ENCODE results near the gene CELSR1.

The CELSR1 gene

GRCh38 chr22:46422896-46423295 is 114.5 kb downstream of the CELSR1 start:
- no peak overlapping the region for H3K9ac ChIP-seq (ENCODE audit: low read length)
- no peak overlapping the region for H3K4me3 ChIP-seq (ENCODE audit: low read length)
- no peak overlapping the region for H2AFZ ChIP-seq (ENCODE audit: low read length)
- H3K9me3 ChIP-seq (replicated peaks; ENCODE audit: insufficient read depth, low read length): no peaks in the 10 kb centered on the region
- DNase-seq: no peak
- H3K9me2 ChIP-seq (replicated peaks; ENCODE audit: insufficient read depth, low read length): no peaks in the 10 kb centered on the region
- H3K79me2 ChIP-seq (ENCODE audit: low read length): no peaks in the 10 kb centered on the region
- H3K4me1 ChIP-seq (ENCODE audit: low read length): peaks cover 12% of the 10 kb centered on the region
- H3K27ac ChIP-seq (ENCODE audit: low read length): no peak overlapping the region
- no peaks in the 10 kb centered on the region for H4K20me1 ChIP-seq (ENCODE audit: insufficient read depth, low read length)
- H3K36me3 ChIP-seq (replicated peaks; ENCODE audit: insufficient read depth, low read length): no peaks in the 10 kb centered on the region
- no peak for TF ChIP-seq EZH2 (optimal IDR thresholded peaks at IDR 0.05; ENCODE audit: low read depth, low read length)
- TF ChIP-seq EZH2phosphoT487 (IDR thresholded peaks at IDR 0.05; ENCODE audit: low read length): no peak
- no peak for TF ChIP-seq CTCF (IDR thresholded peaks at IDR 0.05; ENCODE audit: low read length)
- H3K27me3 ChIP-seq (replicated peaks; ENCODE audit: insufficient read depth, low read length): peaks cover 13% of the 10 kb centered on the region; the same call in 1 of the 2 replicates
- peaks cover 10% of the 10 kb centered on the region; the same call in 1 of the 2 replicates for H3F3A ChIP-seq (ENCODE audit: insufficient read depth, low read length)
- no peak overlapping the region for H3K4me2 ChIP-seq (ENCODE audit: low read depth, low read length)

- Histone ChIP-seq H3K27ac (ENCODE audit: low read length) (peak overlapping the region; percentile 87), H4K20me1 (ENCODE audit: insufficient read depth, low read length) (no peaks in the 10 kb centered on the region), H3F3A (ENCODE audit: insufficient read depth, low read length) (peaks cover 10% of the 10 kb centered on the region; the same call in 1 of the 2 replicates), H3K27me3 (replicated peaks; ENCODE audit: insufficient read depth, low read length) (peaks cover 27% of the 10 kb centered on the region), H3K4me2 (ENCODE audit: low read depth, low read length) (peak overlapping the region; percentile 87), H3K9me2 (replicated peaks; ENCODE audit: insufficient read depth, low read length) (no peaks in the 10 kb centered on the region), H3K9me3 (replicated peaks; ENCODE audit: insufficient read depth, low read length) (no peaks in the 10 kb centered on the region), H3K79me2 (ENCODE audit: low read length) (no peaks in the 10 kb centered on the region), H2AFZ (ENCODE audit: low read length) (peak overlapping the region; percentile 93), H3K9ac (ENCODE audit: low read length) (peak overlapping the region; percentile 62), H3K36me3 (replicated peaks; ENCODE audit: insufficient read depth, low read length) (no peaks in the 10 kb centered on the region), H3K4me1 (ENCODE audit: low read length) (peaks cover 12% of the 10 kb centered on the region), H3K4me3 (ENCODE audit: low read length) (peak overlapping the region; percentile 50)
- DNase-seq: peak; percentile 87
- TF ChIP-seq EZH2phosphoT487 (IDR thresholded peaks at IDR 0.05; ENCODE audit: low read length): no peak
- TF ChIP-seq EZH2 (optimal IDR thresholded peaks at IDR 0.05; ENCODE audit: low read depth, low read length): no peak
- no peak for TF ChIP-seq CTCF (IDR thresholded peaks at IDR 0.05; ENCODE audit: low read length)
Observed at GRCh38 chr22:46421267-46421666, 116.2 kb downstream of the CELSR1 start.

GRCh38 chr22:46419754-46420571 is 117.5 kb downstream of the CELSR1 start:
- TF ChIP-seq CTCF (IDR thresholded peaks at IDR 0.05; ENCODE audit: low read length) (no peak), EZH2 (optimal IDR thresholded peaks at IDR 0.05; ENCODE audit: low read depth, low read length) (no peak), EZH2phosphoT487 (IDR thresholded peaks at IDR 0.05; ENCODE audit: low read length) (no peak)
- Histone ChIP-seq H3K9me3 (replicated peaks; ENCODE audit: insufficient read depth, low read length) (no peaks in the 10 kb centered on the region), H3K9me2 (replicated peaks; ENCODE audit: insufficient read depth, low read length) (no peaks in the 10 kb centered on the region), H3F3A (ENCODE audit: insufficient read depth, low read length) (peaks cover 10% of the 10 kb centered on the region; the same call in 1 of the 2 replicates), H3K9ac (ENCODE audit: low read length) (no peak overlapping the region), H4K20me1 (ENCODE audit: insufficient read depth, low read length) (no peaks in the 10 kb centered on the region), H3K4me1 (ENCODE audit: low read length) (peaks cover 12% of the 10 kb centered on the region), H3K27ac (ENCODE audit: low read length) (no peak overlapping the region), H2AFZ (ENCODE audit: low read length) (no peak overlapping the region), H3K79me2 (ENCODE audit: low read length) (no peaks in the 10 kb centered on the region), H3K27me3 (replicated peaks; ENCODE audit: insufficient read depth, low read length) (peaks cover 29% of the 10 kb centered on the region), H3K4me2 (ENCODE audit: low read depth, low read length) (no peak overlapping the region), H3K4me3 (ENCODE audit: low read length) (no peak overlapping the region), H3K36me3 (replicated peaks; ENCODE audit: insufficient read depth, low read length) (no peaks in the 10 kb centered on the region)
- no peak for DNase-seq
